ENCODE results near the gene VPS33A. TPM values are rescaled to one million over a fixed set of nuclear protein-coding genes. Genes with fewer than 3 reads are reported as not detected.

The VPS33A gene
- total RNA-seq, 1 experiment from 2014 or later, result 37.6 TPM

- Mint-ChIP-seq H3K27ac (no peak overlapping the region), H3K36me3 (peaks cover 13% of the 10 kb centered on the region; the same call in 1 of the 2 replicates), H3K27me3 (ENCODE audit: low read depth) (no peaks in the 10 kb centered on the region), H3K4me1 (no peaks in the 10 kb centered on the region), H3K9me3 (no peaks in the 10 kb centered on the region), H3K4me3 (no peak overlapping the region)
- ChIA-PET POLR2A (no interaction called here), CTCF (no interaction called here)
- no peak for TF ChIP-seq ATF2 (CRISPR knock-in tag; IDR thresholded peaks at IDR 0.05; ENCODE audit: borderline replicate concordance, low read depth)
- no peak for DNase-seq (ENCODE audit: low spot score)
- ATAC-seq, result no peak
Observed at GRCh38 chr12:122250047-122250446, 16.2 kb downstream of the VPS33A start.

- DNase-seq (ENCODE audit: low spot score) (no peak), ATAC-seq (no peak)
- Mint-ChIP-seq H3K27me3 (ENCODE audit: low read depth) (no peaks in the 10 kb centered on the region), H3K9me3 (no peaks in the 10 kb centered on the region), H3K36me3 (peaks cover 15% of the 10 kb centered on the region), H3K4me1 (no peaks in the 10 kb centered on the region), H3K4me3 (no peak overlapping the region), H3K27ac (no peak overlapping the region)
- ChIA-PET CTCF (no interaction called here), POLR2A (interaction anchor here (0.6 to 0.7 kb wide), 2 partner anchors 35 to 1660 kb away, joined by 3 to 6 read pairs; no protein-coding TSS in a partner anchor)
- TF ChIP-seq HMGXB4 (CRISPR knock-in tag; IDR thresholded peaks at IDR 0.05) (no peak), ZNF425 (CRISPR knock-in tag; conservative IDR thresholded peaks at IDR 0.05) (no peak), ELF4 (CRISPR knock-in tag; IDR thresholded peaks at IDR 0.05; ENCODE audit: low read depth) (no peak), GTF2I (CRISPR knock-in tag; conservative IDR thresholded peaks at IDR 0.05) (no peak), RELA (CRISPR knock-in tag; IDR thresholded peaks at IDR 0.05; ENCODE audit: borderline replicate concordance) (no peak), ZBTB43 (CRISPR knock-in tag; IDR thresholded peaks at IDR 0.05) (no peak), NR3C1 (CRISPR knock-in tag; conservative IDR thresholded peaks at IDR 0.05; ENCODE audit: low read depth) (no peak), ZNF219 (CRISPR knock-in tag; IDR thresholded peaks at IDR 0.05; ENCODE audit: borderline replicate concordance) (no peak), NFE2L1 (CRISPR knock-in tag; IDR thresholded peaks at IDR 0.05) (no peak), ARID4B (CRISPR knock-in tag; IDR thresholded peaks at IDR 0.05; ENCODE audit: borderline replicate concordance) (no peak), E2F1 (CRISPR knock-in tag; IDR thresholded peaks at IDR 0.05) (no peak), ATF6 (CRISPR knock-in tag; IDR thresholded peaks at IDR 0.05) (no peak)
Observed at GRCh38 chr12:122245553-122245952, 20.7 kb downstream of the VPS33A start.
